ENCODE data around the gene SERPINE1. TPM values are rescaled to one million over a fixed set of nuclear protein-coding genes. Genes with fewer than 3 reads are reported as not detected.

SERPINE1 gene
- total and polyA plus RNA-seq, 2 of the 8 experiments (the other 6 are each of a cell fraction or from before 2014, with no cell fraction given) = 3.7 to 5.6 TPM

DNA sequence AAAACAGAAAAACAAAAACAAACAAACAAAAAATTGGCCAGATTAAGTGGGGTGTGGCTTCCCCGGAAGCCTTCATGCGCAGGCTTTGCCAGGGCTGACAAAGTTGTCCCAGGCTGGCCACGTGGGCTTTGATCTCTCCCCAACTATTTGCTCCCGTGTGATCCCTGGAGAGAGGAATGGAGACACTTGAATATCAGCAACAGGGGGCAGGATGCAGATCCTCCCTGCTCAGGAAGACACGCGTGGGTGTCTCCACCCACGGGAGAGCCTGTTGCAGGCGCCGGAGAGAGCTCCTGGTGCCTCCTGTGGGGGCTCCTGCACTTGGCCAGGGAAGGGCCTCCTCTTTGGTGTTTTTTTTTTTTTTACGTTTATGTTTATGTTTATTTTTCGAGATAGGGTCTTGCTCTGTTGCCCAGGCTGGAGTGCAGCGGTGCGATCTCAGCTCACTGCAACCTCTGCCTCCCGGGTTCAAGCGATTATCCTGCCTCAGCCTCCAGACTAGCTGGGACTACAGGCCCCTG is 22.7 kb upstream of the SERPINE1 start:
- Histone ChIP-seq H3K4me2 (ENCODE audit: insufficient read depth in 1 of 2, low read depth in 2 of 2, low read length in 2 of 2) (no peak overlapping the region), H3K4me3 (ENCODE audit: extremely low read depth in 1 of 4, insufficient read depth in 2 of 4, low read depth in 3 of 4, low read length in 4 of 4) (no peak overlapping the region), H4K20me1 (replicated peaks in 1 of 2; ENCODE audit: control insufficient read depth in 1 of 2, insufficient read depth in 2 of 2, low read length in 2 of 2) (no peaks in the 10 kb centered on the region), H3K4ac (replicated peaks; ENCODE audit: insufficient read length, low read depth, low read length) (no peak overlapping the region), H3K14ac (ENCODE audit: insufficient read length) (no peak overlapping the region), H3K9me3 (ENCODE audit: insufficient read depth in 2 of 2, low read depth in 1 of 2, low read length in 1 of 2) (no peaks in the 10 kb centered on the region), H4K8ac (ENCODE audit: extremely low read depth, insufficient read depth, low read length) (no peak overlapping the region), H3K27ac (ENCODE audit: low read depth, low read length) (no peak overlapping the region), H2BK12ac (ENCODE audit: low read depth, low read length) (no peak overlapping the region), H3K18ac (ENCODE audit: extremely low read depth, low read length) (no peak overlapping the region), H3K9ac (replicated peaks in 1 of 4; ENCODE audit: extremely low read depth in 1 of 4, low read depth in 3 of 4, low read length in 3 of 4) (no peak overlapping the region), H3K79me2 (ENCODE audit: control insufficient read depth in 1 of 2, insufficient read depth in 2 of 2, low read length in 2 of 2) (no peaks in the 10 kb centered on the region), H3K23me2 (ENCODE audit: low read depth, low read length) (0 out of 2 replicates have a peak, but pooled peaks cover 3% of the 10 kb centered on the region), H2BK20ac (ENCODE audit: low read length) (no peak overlapping the region), H2AK5ac (ENCODE audit: low read depth, low read length) (no peak overlapping the region), H3K27me3 (replicated peaks in 1 of 4; ENCODE audit: control insufficient read depth in 3 of 4, extremely low read depth in 1 of 4, insufficient read depth in 3 of 4, low read length in 3 of 4) (no peaks in the 10 kb centered on the region), H3K23ac (ENCODE audit: insufficient read length) (no peak overlapping the region), H2BK15ac (ENCODE audit: low read length) (no peak overlapping the region), H4K91ac (replicated peaks; ENCODE audit: insufficient read length, low read length) (no peak overlapping the region), H2AFZ (ENCODE audit: low read length) (no peak overlapping the region), H2BK5ac (ENCODE audit: low read depth, low read length) (no peak overlapping the region), H3K36me3 (ENCODE audit: control insufficient read depth in 2 of 4, insufficient read depth in 4 of 4, low read length in 3 of 4) (no peaks in the 10 kb centered on the region), H3K56ac (replicated peaks; ENCODE audit: insufficient read length, low read depth, low read length) (no peak overlapping the region), H4K5ac (ENCODE audit: insufficient read length, low read depth, low read length) (no peak overlapping the region), H3K4me1 (replicated peaks in 1 of 4; ENCODE audit: control insufficient read depth in 3 of 4, insufficient read depth in 4 of 4, low read length in 3 of 4) (peaks cover 0 to 16% (median 11%) of the 10 kb centered on the region in 4 experiments; a peak in 6 of 7 replicates), H2BK120ac (replicated peaks; ENCODE audit: low read depth, low read length) (no peak overlapping the region), H3K79me1 (ENCODE audit: low read depth, low read length) (no peaks in the 10 kb centered on the region)
- CTCF ChIA-PET (ENCODE audit: partially characterized antibody) = interaction anchor here (0.7 to 2.4 kb wide), 5 partner anchors 9 to 210 kb away, joined by 3 to 11 read pairs (median 3); no protein-coding TSS in a partner anchor
- WGBS, 2 experiments (ENCODE audit: extremely low coverage in 1 of 2, insufficient coverage in 1 of 2, insufficient read length in 1 of 2, insufficient replicate concordance in 2 of 2, low coverage in 1 of 2, low lambda C conversion rate in 2 of 2, missing lambda C conversion rate in 1 of 2) = 79% methylated on average over 15 of the region's 15 CpGs; no CpG with 5 or more reads in 1 of the 2 experiments
- POLR2A ChIA-PET (ENCODE audit: partially characterized antibody) = interaction anchor here (1.1 to 1.6 kb wide), 3 partner anchors 9 to 23 kb away, joined by 3 to 5 read pairs (median 3); partner anchors contain the start of gene SERPINE1
- FAIRE-seq (no peak), DNase-seq (ENCODE audit: low read depth in 1 of 2, low spot score in 2 of 2) (no peak)
- TF ChIP-seq YY1 (IDR thresholded peaks at IDR 0.05; ENCODE audit: low read depth, low read length) (no peak), GABPA (IDR thresholded peaks at IDR 0.05; ENCODE audit: borderline replicate concordance, insufficient read depth, low read length) (no peak), RNF2 (IDR thresholded peaks at IDR 0.05; ENCODE audit: borderline replicate concordance, low read depth, low read length, missing control alignments, poor library complexity, severe bottlenecking) (no peak), EP300 (IDR thresholded peaks at IDR 0.05; ENCODE audit: borderline replicate concordance in 1 of 2, low read depth in 2 of 2, low read length in 2 of 2) (no peak), MAFK (IDR thresholded peaks at IDR 0.05; ENCODE audit: low read depth, low read length) (no peak)

All from H1 (cell line).